Peyer's patch (tissue), 4 donors: ENCODE data around the gene ARV1.

Experiments used
- POLR2A ChIP-seq, 2 donors: fragments of 450-650 bp; IDR thresholded peaks; one replicate each; pipeline ENCODE4 v1.5.1; 2017; ENCODE audit warnings: antibody characterized with exemption in 2 of 2, mild to moderate bottlenecking in 2 of 2, moderate library complexity in 2 of 2
- TF ChIP-seq, protein P1 (sequence below), 6 experiments: fragments of 450-650 bp in 4 of 6; fragments of 200-600 bp in 2 of 6; sonication (generic) in 1 of 6; IDR thresholded peaks; one replicate each; pipeline ENCODE4 v1.5.1; 2017 to 2019; ENCODE audit warnings: antibody characterized with exemption in 6 of 6, mild to moderate bottlenecking in 3 of 6, moderate library complexity in 1 of 6

DNA sequence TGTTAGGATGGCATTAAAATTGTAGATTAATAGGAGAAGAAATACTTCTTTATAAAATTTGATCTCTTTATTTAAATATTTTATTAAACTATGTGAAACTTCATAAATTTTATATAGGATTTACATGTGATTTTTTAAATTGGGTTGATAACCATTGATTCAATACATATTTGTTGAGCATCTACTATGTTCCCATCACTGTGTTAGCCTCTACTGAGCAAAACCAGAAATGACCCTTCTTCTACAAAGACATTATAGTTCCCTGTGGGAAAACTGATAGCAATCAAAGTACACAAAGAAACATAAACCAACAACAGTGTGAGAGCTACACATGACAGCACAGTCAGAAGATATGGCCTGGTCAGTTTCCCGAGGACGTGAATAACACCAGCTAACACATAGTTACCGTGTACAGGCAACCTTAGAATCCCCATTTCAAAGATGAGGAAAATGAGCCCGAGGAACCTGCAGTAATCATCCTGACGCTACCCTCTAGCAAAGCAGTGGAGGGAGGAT, 12.5 kb upstream of the ARV1 start:
- TF ChIP-seq, protein P1, sequence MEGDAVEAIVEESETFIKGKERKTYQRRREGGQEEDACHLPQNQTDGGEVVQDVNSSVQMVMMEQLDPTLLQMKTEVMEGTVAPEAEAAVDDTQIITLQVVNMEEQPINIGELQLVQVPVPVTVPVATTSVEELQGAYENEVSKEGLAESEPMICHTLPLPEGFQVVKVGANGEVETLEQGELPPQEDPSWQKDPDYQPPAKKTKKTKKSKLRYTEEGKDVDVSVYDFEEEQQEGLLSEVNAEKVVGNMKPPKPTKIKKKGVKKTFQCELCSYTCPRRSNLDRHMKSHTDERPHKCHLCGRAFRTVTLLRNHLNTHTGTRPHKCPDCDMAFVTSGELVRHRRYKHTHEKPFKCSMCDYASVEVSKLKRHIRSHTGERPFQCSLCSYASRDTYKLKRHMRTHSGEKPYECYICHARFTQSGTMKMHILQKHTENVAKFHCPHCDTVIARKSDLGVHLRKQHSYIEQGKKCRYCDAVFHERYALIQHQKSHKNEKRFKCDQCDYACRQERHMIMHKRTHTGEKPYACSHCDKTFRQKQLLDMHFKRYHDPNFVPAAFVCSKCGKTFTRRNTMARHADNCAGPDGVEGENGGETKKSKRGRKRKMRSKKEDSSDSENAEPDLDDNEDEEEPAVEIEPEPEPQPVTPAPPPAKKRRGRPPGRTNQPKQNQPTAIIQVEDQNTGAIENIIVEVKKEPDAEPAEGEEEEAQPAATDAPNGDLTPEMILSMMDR (IDR thresholded peaks at IDR 0.05): no peak
- TF ChIP-seq POLR2A (IDR thresholded peaks at IDR 0.05): no peak
